ENCODE results near the gene MTCL1.

MTCL1 gene

GRCh38 chr18:8724452-8724851, 19.1 kb downstream of the MTCL1 start:
- no peak for TF ChIP-seq CTCF (conservative IDR thresholded peaks at IDR 0.05)
- no peak for TF ChIP-seq ZFX (IDR thresholded peaks at IDR 0.05)
- H3K27ac ChIP-seq = no peak overlapping the region

GRCh38 chr18:8726281-8726680, 20.9 kb downstream of the MTCL1 start:
- TF ChIP-seq CTCF (conservative IDR thresholded peaks at IDR 0.05) (no peak), ZFX (IDR thresholded peaks at IDR 0.05) (no peak)
- H3K27ac ChIP-seq = no peak overlapping the region

- TF ChIP-seq ZFX (IDR thresholded peaks at IDR 0.05) = no peak
- TF ChIP-seq CTCF (conservative IDR thresholded peaks at IDR 0.05) = no peak
- no peak overlapping the region for H3K27ac ChIP-seq
Observed at GRCh38 chr18:8726963-8727705, 21.8 kb downstream of the MTCL1 start.

- H3K27ac ChIP-seq = peak overlapping the region; percentile 15; the same call in 1 of the 2 replicates
- no peak for TF ChIP-seq CTCF (conservative IDR thresholded peaks at IDR 0.05)
- TF ChIP-seq ZFX (IDR thresholded peaks at IDR 0.05) = no peak
Observed at GRCh38 chr18:8730080-8730827, 24.9 kb downstream of the MTCL1 start.

- no peak overlapping the region for H3K27ac ChIP-seq
- TF ChIP-seq CTCF (conservative IDR thresholded peaks at IDR 0.05) (no peak), ZFX (IDR thresholded peaks at IDR 0.05) (no peak)
Observed at GRCh38 chr18:8732442-8733360, 27.3 kb downstream of the MTCL1 start.

GRCh38 chr18:8734496-8734895, 29.1 kb downstream of the MTCL1 start:
- no peak for TF ChIP-seq ZFX (IDR thresholded peaks at IDR 0.05)
- H3K27ac ChIP-seq = no peak overlapping the region

- H3K27ac ChIP-seq = no peak overlapping the region
- no peak for TF ChIP-seq ZFX (IDR thresholded peaks at IDR 0.05)
- TF ChIP-seq CTCF (conservative IDR thresholded peaks at IDR 0.05) = no peak
Observed at GRCh38 chr18:8735274-8735673, 29.9 kb downstream of the MTCL1 start.
